GM12801 (cell line): ENCODE measurements around the gene ELP2.

Source experiments
- TF ChIP-seq, protein P1 (sequence below): IDR thresholded peaks from one replicate; pipeline ENCODE4 v1.5.1; 2011; ENCODE audit warnings: control low read depth; ENCODE audit not compliant: insufficient read length; ENCODE audit errors: extremely low read depth

Gene ELP2

GRCh38 chr18:36095936-36096519, 33.7 kb upstream of the ELP2 start:
- TF ChIP-seq, protein P1, sequence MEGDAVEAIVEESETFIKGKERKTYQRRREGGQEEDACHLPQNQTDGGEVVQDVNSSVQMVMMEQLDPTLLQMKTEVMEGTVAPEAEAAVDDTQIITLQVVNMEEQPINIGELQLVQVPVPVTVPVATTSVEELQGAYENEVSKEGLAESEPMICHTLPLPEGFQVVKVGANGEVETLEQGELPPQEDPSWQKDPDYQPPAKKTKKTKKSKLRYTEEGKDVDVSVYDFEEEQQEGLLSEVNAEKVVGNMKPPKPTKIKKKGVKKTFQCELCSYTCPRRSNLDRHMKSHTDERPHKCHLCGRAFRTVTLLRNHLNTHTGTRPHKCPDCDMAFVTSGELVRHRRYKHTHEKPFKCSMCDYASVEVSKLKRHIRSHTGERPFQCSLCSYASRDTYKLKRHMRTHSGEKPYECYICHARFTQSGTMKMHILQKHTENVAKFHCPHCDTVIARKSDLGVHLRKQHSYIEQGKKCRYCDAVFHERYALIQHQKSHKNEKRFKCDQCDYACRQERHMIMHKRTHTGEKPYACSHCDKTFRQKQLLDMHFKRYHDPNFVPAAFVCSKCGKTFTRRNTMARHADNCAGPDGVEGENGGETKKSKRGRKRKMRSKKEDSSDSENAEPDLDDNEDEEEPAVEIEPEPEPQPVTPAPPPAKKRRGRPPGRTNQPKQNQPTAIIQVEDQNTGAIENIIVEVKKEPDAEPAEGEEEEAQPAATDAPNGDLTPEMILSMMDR, result no peak

- TF ChIP-seq, protein P1, result no peak
These were observed 32.7 kb upstream of the ELP2 start for GRCh38 chr18:36096955-36097354.

- TF ChIP-seq, protein P1, result no peak
These were observed 30.4 kb upstream of the ELP2 start for GRCh38 chr18:36099311-36099710.

- TF ChIP-seq, protein P1, result no peak
These were observed 27.8 kb upstream of the ELP2 start for GRCh38 chr18:36101943-36102342.

DNA sequence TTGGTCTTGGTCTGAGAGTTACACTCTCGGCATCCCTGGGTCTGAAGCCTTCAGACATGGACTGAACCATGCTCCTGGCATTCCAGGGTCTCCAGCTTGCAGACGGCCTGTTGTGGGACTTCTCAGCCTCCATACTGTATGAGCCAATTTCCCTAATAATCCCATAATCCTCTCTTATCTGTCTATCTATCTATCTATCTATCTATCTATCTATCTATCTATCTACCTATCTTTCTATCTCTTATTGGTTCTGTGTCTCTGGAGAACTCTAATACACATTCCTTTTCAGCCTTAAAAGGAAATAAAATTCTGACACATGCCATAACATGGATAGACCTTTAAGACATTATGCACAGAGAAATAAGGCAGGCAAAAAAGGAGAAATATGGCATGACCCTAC, 24.9 kb upstream of the ELP2 start:
- TF ChIP-seq, protein P1, result no peak

DNA sequence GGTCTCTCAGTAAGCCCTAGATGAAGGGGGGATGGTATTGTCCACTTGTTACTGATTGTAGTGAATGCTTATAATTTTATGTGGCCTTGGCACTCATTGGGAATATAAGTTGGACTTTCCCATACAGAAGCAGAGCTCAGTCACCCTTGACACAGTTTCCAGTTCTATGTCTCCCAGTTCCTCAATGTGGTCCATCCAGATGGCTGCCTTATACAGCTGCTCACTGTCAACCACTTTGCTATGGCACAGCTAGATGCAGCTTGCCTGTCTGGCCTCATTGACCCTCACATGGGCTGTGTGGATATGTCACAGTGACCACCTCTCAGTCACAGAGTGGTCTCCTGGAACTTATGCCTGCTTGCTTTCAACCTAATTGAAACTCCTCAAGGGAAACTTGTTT, 22.2 kb upstream of the ELP2 start:
- TF ChIP-seq, protein P1, result no peak

- TF ChIP-seq, protein P1, result no peak
These were observed 21.5 kb upstream of the ELP2 start for GRCh38 chr18:36108196-36108595.
